Stomach (tissue), 4 donors: Measurements from ENCODE around the gene PLAAT5.

Experiments
- EP300 ChIP-seq: sonication (generic); formaldehyde crosslinking; IDR thresholded peaks from one replicate; pipeline ENCODE4 v1.6.1; 2017; ENCODE audit warnings: antibody characterized with exemption
- POLR2A ChIP-seq, 4 donors: fragments of 450-650 bp; IDR thresholded peaks; one replicate each; pipeline ENCODE4 v1.6.1; 2016; ENCODE audit warnings: antibody characterized with exemption in 4 of 4, control low read depth in 2 of 4, mild to moderate bottlenecking in 1 of 4, moderate library complexity in 1 of 4
- POLR2AphosphoS5 ChIP-seq, 3 donors: sonication (generic); formaldehyde crosslinking; IDR thresholded peaks; one replicate each; pipeline ENCODE4 v1.6.1; 2016; ENCODE audit warnings: antibody characterized with exemption in 3 of 3
- TF ChIP-seq, protein P1 (sequence below), 7 experiments: fragments of 450-650 bp in 4 of 7; fragments of 200-600 bp in 3 of 7; sonication (generic) in 3 of 7; IDR thresholded peaks; one replicate each; pipeline ENCODE4 v1.5.1; 2016 to 2019; ENCODE audit warnings: antibody characterized with exemption in 7 of 7, control low read depth in 2 of 7, mild to moderate bottlenecking in 1 of 7

DNA sequence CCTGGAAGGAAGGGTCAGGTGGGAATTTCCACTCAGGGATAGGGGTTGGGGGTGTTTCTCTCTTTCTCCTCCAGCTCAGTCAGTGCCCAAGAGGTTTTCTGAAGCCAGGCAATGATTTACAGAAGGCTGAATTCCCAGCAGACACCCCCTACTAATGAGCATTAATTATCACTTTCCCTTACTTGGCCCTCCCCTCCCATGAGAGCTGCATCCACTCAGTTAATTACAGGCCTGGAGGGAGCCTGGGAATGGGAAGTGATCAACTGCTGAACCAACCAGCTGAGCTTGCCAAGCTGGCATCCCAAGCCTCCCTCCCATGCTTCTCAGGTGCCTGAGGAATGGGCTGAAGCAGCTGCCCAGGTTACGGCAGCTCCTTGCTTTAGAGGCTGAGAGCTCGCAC, 15.9 kb upstream of the PLAAT5 start:
- TF ChIP-seq POLR2A (IDR thresholded peaks at IDR 0.05): no peak
- TF ChIP-seq, protein P1, sequence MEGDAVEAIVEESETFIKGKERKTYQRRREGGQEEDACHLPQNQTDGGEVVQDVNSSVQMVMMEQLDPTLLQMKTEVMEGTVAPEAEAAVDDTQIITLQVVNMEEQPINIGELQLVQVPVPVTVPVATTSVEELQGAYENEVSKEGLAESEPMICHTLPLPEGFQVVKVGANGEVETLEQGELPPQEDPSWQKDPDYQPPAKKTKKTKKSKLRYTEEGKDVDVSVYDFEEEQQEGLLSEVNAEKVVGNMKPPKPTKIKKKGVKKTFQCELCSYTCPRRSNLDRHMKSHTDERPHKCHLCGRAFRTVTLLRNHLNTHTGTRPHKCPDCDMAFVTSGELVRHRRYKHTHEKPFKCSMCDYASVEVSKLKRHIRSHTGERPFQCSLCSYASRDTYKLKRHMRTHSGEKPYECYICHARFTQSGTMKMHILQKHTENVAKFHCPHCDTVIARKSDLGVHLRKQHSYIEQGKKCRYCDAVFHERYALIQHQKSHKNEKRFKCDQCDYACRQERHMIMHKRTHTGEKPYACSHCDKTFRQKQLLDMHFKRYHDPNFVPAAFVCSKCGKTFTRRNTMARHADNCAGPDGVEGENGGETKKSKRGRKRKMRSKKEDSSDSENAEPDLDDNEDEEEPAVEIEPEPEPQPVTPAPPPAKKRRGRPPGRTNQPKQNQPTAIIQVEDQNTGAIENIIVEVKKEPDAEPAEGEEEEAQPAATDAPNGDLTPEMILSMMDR (IDR thresholded peaks at IDR 0.05): no peak
- TF ChIP-seq POLR2AphosphoS5 (IDR thresholded peaks at IDR 0.05): no peak
- TF ChIP-seq EP300: no peak
